Measurements from ENCODE around the gene TMC8. TPM values are rescaled to one million over a fixed set of nuclear protein-coding genes. Genes with fewer than 3 reads are reported as not detected.
"Not testable (repeated sequence)": the region's sequence is repeated elsewhere in the genome, so short reads cannot be mapped to it uniquely, and the experiment has no call there.

The TMC8 gene
- total RNA-seq, 1 donor from 2014 or later, result 0.34 TPM

DNA sequence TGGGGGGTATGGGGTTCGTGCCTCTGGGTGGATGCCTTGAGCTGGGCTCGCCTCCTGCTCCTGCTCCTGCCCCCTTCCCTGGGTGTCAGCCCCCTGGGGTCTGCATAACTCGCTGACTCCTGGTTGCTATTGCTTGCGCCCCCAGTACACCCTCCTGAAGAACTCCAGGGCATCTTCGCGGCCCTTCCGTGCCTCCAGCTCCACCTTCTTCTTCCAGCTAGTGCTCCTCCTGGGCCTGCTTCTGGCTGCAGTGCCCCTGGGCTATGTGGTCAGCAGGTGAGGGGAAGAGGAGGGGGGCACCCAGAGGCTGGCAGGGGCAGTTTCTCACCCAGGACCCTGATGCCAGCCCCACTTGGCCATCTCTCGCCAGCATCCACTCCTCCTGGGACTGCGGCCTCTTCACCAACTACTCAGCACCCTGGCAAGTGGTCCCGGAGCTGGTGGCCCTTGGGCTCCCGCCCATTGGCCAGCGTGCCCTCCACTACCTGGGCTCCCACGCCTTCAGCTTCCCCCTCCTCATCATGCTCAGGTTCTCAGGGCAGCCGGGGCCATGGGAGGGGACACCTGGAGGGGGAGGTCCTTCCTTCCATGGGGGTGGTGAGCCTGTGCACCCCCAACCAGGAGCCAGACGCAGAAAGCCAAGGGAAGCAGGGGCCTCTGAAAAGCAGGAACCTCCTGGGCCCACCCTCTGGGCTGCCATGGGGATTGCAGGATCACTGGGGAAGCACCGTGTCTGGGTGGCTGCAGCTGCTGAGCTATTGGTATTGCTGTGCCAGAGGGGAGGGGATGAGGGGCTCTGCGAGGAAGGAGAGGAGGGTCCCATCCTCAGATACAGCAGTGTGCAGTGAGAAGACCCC is 7.9 kb downstream of the TMC8 start:
- no peak for DNase-seq

DNA sequence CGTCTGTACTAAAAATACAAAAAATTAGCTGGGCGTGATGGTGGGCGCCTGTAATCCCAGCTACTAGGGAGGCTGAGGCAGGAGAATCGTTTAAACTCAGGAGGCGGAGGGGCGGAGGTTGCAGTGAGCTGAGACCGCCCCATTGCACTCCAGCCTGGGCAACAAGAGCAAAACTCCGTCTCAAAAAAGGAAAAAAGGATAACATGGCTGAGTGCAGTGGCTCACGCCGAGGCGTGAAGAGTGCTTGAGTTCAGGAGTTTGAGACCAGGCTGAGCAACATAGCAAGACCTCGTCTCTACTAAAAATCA is 9.2 kb downstream of the TMC8 start:
- not testable (repeated sequence) for DNase-seq

DNA sequence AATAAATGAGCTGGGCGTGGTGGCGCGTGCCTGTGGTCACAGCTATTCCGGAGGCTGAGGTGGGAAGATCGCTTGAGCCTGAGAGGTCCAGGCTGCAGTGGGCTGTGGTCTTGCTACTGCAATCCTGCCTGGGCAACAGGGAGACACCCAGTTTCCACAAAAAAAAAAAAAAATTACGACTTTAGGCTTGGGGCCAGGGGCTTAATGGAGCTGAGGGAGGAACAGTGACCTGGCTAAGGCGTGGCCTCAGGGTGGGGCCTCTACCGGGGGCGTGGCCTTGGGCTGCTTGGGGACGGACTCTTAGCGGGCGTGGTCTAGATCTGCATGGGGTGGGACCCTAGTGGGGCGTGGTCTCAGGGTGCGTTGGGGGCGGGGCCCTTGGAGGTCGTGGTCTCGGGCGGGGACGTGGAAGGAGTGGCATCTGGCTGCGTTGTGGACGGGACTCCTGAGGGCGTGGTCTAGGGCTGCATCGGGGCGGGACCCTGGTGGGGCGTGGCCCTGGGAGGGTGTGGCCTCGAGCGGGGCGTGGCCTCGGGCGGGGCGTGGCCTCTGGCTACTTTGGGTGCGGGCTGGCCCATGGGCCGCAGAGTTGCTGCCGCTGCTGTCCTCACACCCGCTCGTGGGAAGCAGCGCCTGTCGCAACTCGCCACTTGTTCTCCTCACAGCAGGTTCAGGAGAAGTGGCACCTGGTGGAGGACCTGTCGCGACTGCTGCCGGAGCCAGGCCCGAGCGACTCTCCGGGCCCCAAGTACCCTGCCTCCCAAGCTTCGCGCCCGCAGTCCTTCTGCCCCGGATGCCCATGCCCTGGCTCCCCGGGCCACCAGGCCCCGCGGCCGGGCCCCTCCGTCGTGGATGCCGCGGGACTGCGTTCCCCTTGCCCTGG is 9.8 kb downstream of the TMC8 start:
- peak; percentile 92 for DNase-seq

DNA sequence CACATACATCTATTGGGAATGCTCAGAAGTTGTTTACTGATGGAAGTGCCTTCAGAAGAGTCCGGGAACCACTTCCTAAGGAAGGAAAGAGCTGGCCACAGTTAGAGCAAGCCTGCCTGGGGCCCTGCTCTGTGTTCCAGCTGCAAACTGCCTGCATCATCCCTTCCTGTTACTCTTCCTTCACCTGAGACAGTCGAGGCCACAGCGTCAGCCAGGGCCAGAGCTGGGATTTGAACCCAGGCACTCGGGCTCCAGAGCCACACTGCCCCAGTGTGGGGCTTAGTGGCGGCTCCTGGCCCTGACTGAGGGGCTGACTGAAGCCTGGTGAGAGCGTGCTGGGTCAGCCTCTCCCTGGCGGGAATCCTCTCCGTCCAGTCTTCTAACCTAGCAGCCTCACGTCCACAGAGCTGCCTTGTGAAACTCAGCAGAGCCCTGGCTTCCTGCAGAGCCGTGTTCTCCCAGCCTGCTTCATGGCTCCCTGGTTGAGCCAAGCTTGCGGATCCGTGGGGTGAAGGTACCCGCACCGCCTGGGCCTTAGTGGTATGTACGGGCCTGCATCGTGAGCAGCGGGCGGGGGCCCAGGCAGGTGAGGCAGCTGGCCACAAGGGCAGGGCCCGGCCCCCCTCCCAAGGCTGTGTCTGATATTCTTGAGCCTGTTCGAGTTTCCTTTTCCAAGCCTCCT is 11.0 kb downstream of the TMC8 start:
- DNase-seq, result no peak

DNA sequence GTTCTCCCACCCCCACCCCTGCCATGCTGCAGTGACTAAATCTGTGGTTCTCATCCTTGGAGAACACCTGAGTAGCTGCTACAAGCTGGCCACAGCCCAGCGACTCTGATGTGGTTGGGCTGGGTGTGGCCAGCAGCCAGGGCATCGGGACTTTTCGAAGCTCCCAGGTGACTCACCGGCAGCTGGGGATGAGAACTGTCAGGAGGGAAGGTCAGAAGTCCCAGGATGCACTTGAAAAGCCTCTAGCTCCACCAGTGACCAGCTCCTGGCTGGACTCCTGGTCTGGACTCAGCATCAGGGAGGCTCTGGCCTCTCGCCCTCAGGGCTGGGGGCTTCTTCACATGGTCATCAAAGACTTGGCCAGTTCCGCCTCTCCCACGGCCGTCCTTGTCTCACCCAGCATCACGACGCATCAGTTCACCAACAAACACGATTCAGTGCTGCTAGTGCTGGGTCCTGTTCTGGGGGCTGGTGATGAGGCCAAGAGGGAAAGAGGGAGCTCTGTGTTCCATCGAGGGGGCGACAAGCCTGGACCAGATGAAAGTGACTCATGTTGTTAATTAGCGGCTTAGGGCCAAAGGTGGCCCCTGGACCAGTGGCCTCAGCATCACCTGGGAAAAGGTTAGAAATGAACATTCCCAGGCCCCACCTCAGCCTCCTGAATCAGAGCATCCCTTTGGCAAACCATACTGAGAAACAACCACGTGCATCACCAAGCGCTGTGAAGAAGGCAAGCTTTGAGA is 11.7 kb downstream of the TMC8 start:
- no peak for DNase-seq

DNA sequence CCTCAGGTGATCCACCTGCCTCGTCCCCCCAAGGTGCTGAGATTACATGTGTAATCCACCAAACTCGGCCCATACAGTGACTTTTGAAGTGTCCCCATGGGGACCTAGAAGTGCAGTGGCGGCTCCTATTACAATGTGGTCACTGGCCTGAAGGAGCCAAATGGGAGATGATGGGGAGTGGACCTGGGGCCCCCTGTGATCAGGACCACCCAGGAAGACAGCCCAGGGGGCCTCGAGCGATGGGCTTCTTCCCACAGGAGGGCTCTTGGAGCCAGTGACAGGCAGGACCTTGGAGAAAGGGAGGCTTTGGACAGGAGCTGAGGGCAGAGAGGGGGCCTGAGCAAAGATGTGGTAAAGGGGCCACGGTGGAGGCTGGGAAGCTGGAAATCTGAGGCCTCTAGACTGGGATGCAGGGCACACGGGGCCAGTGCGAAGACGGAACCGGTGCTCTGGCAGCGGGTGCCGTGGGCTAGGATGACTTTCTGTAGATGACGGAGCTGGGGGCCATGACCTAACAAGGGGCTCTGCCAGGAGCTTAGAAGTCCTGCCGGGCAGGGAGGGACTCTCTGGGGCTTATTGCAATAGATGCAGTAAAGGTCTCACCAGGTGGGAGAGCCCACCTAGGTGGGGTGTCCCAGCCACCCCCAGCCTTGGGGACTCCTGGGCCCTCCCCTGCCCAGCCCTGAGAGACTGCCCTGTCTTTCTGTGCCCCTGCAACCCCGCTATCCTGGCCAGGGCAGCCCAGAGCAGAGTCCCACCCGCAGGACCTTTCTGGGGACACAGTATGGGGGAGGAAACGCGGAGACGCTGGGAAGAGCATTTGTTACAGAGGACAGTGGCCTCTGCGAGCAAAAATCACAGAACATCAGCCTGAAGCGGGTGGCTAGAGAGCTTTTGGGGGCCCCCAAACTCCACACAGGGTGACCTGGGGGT is 12.9 kb downstream of the TMC8 start:
- DNase-seq, result no peak

DNA sequence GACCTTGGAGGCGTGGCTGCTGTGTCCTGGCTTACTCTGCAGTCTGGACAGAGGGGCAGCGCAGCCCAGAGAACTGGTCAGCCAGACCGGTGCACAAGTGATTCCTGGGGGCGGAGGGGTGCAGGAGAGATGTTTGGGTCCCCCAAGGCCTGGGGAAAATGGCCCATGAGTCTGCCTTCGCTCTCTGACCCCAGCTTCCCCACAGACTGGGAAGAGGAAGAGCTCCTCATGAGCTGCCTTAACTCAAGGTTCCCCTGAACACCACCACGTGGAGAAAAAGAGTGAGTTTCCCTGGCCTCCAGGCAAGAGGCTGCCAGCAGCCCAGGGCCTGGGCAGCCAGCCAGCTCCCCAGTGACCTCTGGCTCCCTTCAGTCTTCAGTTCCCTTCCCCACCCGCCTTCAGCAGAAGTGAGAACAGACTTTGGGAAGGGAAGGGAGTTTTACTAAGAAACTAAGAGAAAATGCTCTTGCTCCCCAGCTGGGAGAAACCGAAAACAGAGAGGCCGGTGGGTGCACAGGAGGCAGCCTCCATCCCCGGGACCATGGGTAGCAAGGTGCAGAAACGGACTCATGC is 13.7 kb downstream of the TMC8 start:
- peak; percentile 85 for DNase-seq

DNA sequence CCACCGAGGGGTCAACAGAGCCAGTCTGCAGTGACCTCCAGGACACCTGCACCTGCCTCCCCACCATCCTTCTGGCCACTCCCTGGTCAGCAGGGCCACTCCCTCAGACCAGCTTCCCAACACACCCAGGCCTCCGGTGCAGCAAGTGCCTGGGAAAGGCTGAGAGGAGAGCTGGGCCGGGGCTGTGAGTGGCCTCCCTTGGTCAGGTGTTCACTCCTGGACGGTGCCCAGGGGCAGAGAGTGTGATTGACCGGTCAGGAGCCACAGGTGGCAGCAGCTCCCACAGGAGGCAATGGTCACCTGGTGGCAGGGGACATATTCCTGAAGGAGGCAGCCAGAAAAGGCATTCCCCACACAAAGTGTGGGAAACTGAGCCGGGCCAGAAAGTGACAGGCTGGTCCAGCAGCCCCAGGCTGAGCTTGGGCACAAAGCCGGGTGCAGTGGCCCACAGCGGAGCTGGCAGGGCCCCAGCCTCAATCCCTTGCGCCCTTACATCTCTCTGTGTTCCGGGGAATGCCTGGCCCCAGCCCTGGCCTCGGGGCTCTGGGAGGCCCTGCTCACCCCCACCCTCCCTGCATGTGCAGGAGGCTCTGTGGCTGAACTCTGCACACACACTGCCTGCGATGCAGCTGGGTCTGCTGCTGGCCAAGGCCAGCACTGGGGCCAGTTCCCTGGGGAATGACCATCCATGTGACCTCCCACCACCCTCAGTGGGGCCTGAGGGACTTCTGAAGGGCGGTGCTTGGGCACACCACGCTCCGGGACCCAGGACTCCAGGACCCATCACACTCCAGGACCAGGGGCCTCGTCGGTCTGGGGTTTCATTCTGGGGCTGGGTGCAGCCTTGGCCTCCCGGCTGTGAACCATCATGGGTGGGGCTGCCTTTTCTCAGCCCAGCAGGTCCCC is 14.4 kb downstream of the TMC8 start:
- DNase-seq, result no peak

DNA sequence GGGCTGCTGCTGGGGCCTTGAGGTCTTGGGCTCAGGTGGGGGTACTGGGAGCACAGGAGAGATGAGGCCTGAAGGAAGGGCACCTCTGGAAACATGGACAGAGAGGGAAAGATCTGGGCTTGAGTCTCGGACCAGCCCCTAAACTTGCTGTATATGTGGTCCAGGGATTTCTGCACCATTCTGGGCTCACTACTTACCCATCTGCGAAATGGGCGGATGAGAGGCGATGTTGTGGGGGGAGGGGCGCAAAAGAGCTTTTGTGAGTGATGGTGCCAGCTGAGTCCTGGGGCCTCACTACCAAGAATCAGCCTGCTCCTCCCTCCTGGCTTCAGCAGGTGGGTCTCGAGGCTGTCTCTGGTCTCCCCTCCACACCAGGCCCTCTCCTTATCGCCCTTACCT is 15.9 kb downstream of the TMC8 start:
- no peak for DNase-seq

DNA sequence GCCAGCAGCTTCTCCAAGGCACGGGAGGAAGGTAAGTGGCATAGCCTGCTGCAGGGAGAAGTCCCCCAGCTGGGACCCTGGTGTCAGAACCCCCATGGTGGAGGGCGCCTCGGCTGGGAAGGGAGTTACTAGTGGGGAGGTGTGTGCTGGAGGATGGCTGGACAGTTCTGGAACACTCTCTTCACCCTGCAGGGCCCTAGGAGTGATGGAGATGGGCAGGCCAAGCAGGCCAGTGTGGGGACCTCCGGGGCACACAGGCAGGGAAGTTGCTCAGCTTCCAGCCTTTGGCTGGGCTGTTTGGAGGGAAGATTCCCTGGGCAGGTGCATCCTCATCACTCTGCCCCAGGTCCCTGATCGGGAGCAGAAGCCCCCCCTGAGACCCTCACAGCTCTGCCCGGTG is 16.3 kb downstream of the TMC8 start:
- no peak for DNase-seq

DNA sequence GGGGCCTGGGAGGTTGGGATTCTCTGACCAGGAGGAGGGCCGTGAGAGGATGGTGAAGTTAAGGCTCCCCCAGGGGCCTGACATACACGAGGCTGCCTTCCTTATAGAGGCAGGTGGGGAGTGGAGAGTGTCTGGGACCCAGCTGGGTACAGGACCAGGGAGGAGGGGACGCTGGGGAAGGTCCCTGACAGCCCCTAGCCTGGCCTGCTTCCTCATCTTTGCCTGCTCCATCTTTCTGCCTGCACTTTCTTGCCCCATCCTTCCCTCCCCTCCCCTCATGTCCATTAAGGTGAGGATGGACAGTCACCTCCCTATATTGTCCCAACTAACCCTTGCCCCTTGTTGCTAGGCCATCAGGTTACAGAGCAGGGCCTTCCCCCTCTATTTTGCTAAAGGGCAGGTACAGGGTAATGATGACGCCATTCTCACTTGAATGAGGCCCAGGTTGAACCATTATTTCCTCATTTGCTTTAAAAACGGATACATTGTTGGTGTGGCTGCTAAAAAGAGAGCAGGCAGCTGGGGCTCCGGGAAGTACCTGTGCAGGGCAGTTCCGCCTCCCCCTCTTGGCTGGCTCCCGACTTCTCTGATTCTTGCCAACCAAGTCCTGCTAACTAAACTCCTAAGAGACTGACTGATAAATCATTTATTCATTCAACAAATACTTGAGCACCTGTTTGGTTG is 16.9 kb downstream of the TMC8 start:
- no peak for DNase-seq

DNA sequence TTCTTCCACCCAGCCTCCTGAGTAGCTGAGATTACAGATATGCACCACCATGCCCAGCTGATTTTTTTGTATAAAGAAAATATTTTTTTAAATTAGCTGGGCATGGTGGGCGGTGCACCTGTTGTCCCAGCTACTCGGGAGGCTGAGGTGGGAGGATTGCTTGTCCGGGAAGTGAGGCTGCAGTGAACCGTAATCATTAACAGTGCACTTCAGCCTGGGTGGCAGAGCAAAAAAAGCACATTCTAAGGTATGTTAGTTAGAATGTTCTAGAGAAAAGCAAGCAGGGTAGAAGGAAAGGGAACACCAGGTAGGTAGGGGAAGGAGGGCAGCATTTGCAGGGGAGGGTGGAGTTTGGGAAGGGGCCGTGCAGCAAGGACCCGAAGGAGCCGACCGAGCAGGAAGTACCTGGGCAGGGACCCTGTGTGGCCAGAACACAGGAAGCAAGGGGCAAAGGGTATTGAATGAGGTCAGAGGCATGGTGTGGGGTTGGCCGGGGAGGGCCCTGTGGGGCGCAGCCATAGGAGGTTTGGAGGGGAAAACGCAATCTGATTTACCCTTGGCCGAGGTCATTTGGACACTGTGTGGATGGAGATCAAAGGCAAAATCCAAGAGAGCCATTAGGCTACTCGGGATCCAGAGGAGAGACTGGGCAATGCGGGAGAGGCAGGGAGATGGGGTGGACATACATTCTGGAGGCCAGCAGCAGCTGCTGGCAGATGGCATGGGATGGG is 17.9 kb downstream of the TMC8 start:
- no peak for DNase-seq

DNA sequence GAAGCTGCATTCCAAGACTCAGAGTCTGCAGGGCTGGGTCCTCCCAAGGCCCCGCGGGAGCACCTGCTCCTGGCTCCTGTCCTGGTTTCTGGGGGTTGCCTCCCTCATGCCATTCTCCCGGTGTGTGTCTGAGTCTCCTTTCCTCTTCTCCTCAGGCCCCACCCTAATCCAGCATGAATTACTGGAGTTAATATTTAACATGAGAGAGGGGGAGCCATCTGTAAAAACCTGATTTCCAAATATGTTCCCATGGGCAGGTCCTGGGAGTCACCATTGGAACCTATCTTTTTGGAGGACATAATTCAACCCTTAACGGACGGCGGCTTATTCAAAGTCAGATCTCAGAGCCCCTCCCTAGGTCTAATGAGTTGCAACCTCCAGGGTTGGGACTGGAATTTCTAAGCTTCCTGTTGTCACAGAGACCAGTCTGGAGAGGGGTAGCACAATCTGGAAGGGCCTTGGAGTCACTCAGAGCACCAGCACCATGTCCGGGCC is 21.0 kb downstream of the TMC8 start:
- no peak for DNase-seq

DNA sequence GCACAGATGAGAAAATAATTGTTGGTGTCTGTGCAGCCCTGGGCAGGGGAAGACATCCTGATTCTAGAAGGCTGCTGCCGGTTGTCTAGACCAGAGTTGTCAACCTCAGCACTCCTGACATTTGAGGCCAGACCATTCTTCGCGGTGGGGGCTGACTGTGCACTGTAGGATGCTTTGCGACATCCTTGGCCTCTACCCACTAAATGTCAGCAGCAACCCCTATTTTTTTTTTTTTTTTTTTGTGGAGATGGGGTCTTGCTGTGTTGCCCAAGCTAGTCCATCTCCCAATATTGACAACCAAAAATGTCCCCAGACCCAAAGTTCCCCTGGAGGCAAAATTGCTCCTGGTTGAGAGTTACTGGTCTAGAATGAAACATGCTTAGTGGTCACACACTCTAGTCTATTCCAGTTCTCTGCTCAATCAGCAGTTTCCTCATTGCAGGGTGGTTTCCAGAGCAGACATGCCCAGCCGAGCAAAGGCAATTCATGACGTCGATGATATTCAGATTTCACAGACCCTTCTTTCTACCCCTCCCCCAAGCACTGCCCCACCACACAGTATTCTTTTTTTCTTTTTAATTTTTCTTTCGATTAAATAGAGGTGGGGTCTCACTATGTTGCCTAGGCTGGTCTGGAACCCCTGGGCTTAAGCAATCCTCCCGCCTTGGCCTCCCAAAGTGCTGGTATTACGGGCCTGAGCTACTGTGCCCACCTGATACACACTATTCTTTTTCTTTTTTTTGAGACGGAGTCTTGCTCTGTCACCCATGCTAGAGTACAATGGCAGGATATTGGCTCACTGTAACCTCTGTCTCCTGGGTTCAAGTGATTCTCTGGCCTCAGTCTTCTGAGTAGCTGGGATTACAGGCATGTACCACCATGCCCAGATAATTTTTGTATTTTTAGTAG is 24.6 kb downstream of the TMC8 start:
- no peak for DNase-seq

DNA sequence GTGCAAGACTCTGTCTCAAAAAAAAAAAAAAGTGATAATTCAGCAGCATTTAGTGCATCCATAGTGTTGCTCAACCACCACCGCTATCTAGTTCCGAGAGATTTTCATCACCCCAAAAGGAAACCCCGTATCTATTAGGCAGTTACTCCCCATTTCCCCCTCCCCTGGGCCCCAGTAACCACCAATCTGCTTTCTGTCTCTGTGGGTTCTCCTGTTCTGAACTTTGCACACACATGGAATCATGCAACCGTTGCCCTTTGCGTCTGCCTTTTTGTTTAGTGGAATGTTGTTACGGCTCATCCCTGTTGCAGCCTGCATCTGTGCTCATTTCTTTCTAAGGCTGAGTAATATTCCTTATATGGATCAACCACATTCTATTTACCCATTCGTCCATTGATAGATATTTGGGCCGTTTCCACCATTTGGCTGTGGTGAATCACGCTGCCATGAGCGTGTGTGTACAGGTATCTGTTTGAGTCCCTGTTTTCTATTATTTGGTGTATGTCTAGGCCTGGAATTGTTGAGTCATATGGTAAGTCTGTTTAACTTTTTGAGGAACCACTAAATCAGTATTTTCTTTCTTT is 29.1 kb downstream of the TMC8 start:
- DNase-seq, result no peak

DNA sequence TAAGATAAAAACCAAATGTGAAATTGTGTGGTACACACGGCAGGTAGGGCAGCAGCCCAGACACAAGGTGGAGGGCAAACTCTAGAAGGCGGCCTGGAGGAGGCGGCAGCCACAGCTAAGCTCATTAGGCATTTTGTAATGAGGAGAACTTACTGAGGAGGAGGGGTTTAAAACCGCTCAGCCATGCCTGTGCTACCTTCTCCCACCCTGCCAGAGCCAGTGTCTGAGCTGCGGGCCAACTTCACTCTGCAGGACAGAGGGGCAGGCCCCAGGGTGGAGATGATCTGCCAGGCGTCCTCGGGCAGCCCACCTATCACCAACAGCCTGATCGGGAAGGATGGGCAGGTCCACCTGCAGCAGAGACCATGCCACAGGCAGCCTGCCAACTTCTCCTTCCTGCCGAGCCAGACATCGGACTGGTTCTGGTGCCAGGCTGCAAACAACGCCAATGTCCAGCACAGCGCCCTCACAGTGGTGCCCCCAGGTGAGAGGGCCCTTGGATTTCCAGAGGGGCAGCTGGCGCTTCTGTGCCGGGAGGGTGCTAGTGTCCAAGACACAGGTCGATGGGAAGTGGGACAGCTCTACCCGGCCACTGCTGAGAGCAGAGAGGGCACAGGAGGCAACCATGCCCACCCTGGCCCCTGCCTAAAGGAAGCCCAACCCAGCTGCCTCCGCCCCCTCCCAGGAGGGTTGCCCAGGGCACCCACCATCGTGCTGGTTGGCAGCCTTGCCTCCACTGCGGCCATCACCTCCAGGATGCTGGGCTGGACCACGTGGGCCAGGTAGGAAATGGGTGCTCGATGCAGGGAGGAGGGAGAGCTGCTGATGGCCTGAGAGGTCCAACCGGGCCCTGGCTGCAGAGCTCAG is 33.5 kb downstream of the TMC8 start:
- no peak for DNase-seq
